IMR-90 (cell line): ENCODE results near the gene TIE1. TPM values are rescaled to one million over a fixed set of nuclear protein-coding genes. Genes with fewer than 3 reads are reported as not detected.

Source experiments
- ATAC-seq: fragments of 200-7000 bp; cut with Tn5 transposase; 2 replicates; pipeline ENCODE4 v1.9.1; 2020; ENCODE audit warnings: low read depth, mild to moderate bottlenecking, moderate library complexity
- BruUV-seq: library from RNA; stranded (reverse); fragments of 400-500 nt; replicated peaks from 2 replicates; lab custom pipeline; 2021; lab: Mats Ljungman, UMichigan
- CTCF ChIA-PET: fragments of 300-600 bp; formaldehyde crosslinking; extraction: SDS; loops from one replicate; lab custom pipeline; 2021; ENCODE audit warnings: antibody characterized with exemption; lab: Yijun Ruan, JAX
- POLR2A ChIA-PET: fragments of 300-600 bp; sonication (Branson Sonifier 250); formaldehyde crosslinking; loops from one replicate; lab custom pipeline; 2022; ENCODE audit warnings: antibody characterized with exemption; ENCODE audit not compliant: unreplicated experiment; lab: Charles Lee
- DNase-seq: peaks from one replicate; pipeline ENCODE4 v3.0.0; 2013
- H2AFZ ChIP-seq: replicated peaks from 2 replicates; pipeline ENCODE3; 2013; ENCODE audit warnings: low read length, mild to moderate bottlenecking; ENCODE audit not compliant: poor library complexity
- H2AK5ac ChIP-seq: 2 replicates; pipeline ENCODE4 v1.6.1; 2013; ENCODE audit warnings: low read depth, low read length, inconsistent platforms
- H2AK9ac ChIP-seq: replicated peaks from 2 replicates; pipeline ENCODE3; 2013; ENCODE audit warnings: mild to moderate bottlenecking, low read depth, low read length, moderate library complexity; ENCODE audit not compliant: poor library complexity
- H2BK120ac ChIP-seq: 2 replicates; pipeline ENCODE4 v1.6.1; 2013; ENCODE audit warnings: low read depth, low read length, inconsistent platforms
- H2BK15ac ChIP-seq: 3 replicates; pipeline ENCODE4 v1.6.1; 2013; ENCODE audit warnings: low read depth, low read length, inconsistent platforms
- H2BK20ac ChIP-seq: 2 replicates; pipeline ENCODE4 v1.6.1; 2013; ENCODE audit warnings: low read depth, mild to moderate bottlenecking, inconsistent platforms, low read length, moderate library complexity
- H2BK5ac ChIP-seq: 2 replicates; pipeline ENCODE4 v1.6.1; 2013; ENCODE audit warnings: mild to moderate bottlenecking, low read depth, low read length, inconsistent platforms; ENCODE audit not compliant: poor library complexity, severe bottlenecking
- H3K14ac ChIP-seq: replicated peaks from 2 replicates; pipeline ENCODE4 v1.6.1; 2013; ENCODE audit warnings: low read depth, low read length, inconsistent platforms
- H3K18ac ChIP-seq: 2 replicates; pipeline ENCODE4 v1.6.1; 2013; ENCODE audit warnings: low read depth, low read length, control low read depth
- H3K23ac ChIP-seq: 2 replicates; pipeline ENCODE4 v1.6.1; 2013; ENCODE audit warnings: low read depth, low read length, inconsistent platforms
- H3K27ac ChIP-seq: 2 replicates; pipeline ENCODE4 v1.5.1; 2013; ENCODE audit warnings: mild to moderate bottlenecking, control low read depth, low read length; ENCODE audit not compliant: insufficient read depth
- H3K27me3 ChIP-seq: 2 replicates; pipeline ENCODE4 v1.6.1; 2013; ENCODE audit warnings: low read length; ENCODE audit not compliant: control insufficient read depth, insufficient read depth
- H3K36me3 ChIP-seq: 2 replicates; pipeline ENCODE4 v1.6.1; 2013; ENCODE audit warnings: low read length, mixed read lengths; ENCODE audit not compliant: control insufficient read depth, insufficient read depth
- H3K4ac ChIP-seq: 2 replicates; pipeline ENCODE4 v1.6.1; 2013; ENCODE audit warnings: low read depth, low read length, inconsistent platforms
- H3K4me1 ChIP-seq: 2 replicates; pipeline ENCODE4 v1.6.1; 2013; ENCODE audit warnings: low read length, mixed read lengths; ENCODE audit not compliant: control insufficient read depth, insufficient read depth
- H3K4me2 ChIP-seq: 2 replicates; pipeline ENCODE4 v1.6.1; 2013; ENCODE audit warnings: low read depth, mild to moderate bottlenecking, control low read depth, low read length, moderate library complexity
- H3K4me3 ChIP-seq: 2 replicates; pipeline ENCODE4 v1.5.1; 2013; ENCODE audit warnings: low read depth, mild to moderate bottlenecking, control low read depth, low read length, moderate library complexity; ENCODE audit not compliant: insufficient read depth
- H3K56ac ChIP-seq: 2 replicates; pipeline ENCODE4 v1.6.1; 2013; ENCODE audit warnings: low read length, inconsistent platforms; ENCODE audit not compliant: insufficient read depth; ENCODE audit errors: extremely low read depth
- H3K79me1 ChIP-seq, 2 experiments: 2 replicates each; pipeline ENCODE4 v1.6.1; 2013; ENCODE audit warnings: low read length in 2 of 2, inconsistent platforms in 1 of 2, low read depth in 1 of 2
- H3K9ac ChIP-seq: 2 replicates; pipeline ENCODE4 v1.6.1; 2013; ENCODE audit warnings: low read depth, low read length, control low read depth
- H3K9me1 ChIP-seq: 2 replicates; pipeline ENCODE4 v1.6.1; 2013; ENCODE audit warnings: low read length, inconsistent platforms; ENCODE audit not compliant: insufficient read depth
- H3K9me3 ChIP-seq: 2 replicates; pipeline ENCODE4 v1.6.1; 2013; ENCODE audit warnings: low read length; ENCODE audit not compliant: control insufficient read depth, insufficient read depth
- H4K20me1 ChIP-seq: 2 replicates; pipeline ENCODE4 v1.6.1; 2013; ENCODE audit warnings: low read length, inconsistent platforms; ENCODE audit not compliant: insufficient read depth
- H4K5ac ChIP-seq: 2 replicates; pipeline ENCODE4 v1.6.1; 2013; ENCODE audit warnings: mild to moderate bottlenecking, low read depth, low read length, control low read depth
- H4K8ac ChIP-seq, 2 experiments: 2 replicates each; pipeline ENCODE4 v1.6.1; 2013; ENCODE audit warnings: low read depth in 2 of 2, low read length in 2 of 2, control low read depth in 1 of 2, inconsistent platforms in 1 of 2
- H4K91ac ChIP-seq: 2 replicates; pipeline ENCODE4 v1.6.1; 2013; ENCODE audit warnings: low read depth, low read length, inconsistent platforms; ENCODE audit not compliant: insufficient read depth
- BHLHE40 ChIP-seq: fragments of 150-350 bp; IDR thresholded peaks from 2 replicates; pipeline ENCODE4 v1.6.1; 2016; ENCODE audit warnings: mild to moderate bottlenecking, low read depth, low read length
- CEBPB ChIP-seq: IDR thresholded peaks from 2 replicates; pipeline ENCODE4 v1.6.1; 2012; ENCODE audit warnings: low read depth, low read length, improper control_type of control experiment
- CHD1 ChIP-seq: IDR thresholded peaks from 2 replicates; pipeline ENCODE4 v1.6.1; 2012; ENCODE audit warnings: low read depth, low read length, improper control_type of control experiment
- CTCF ChIP-seq: conservative IDR thresholded peaks from 2 replicates; pipeline ENCODE4 v1.5.1; 2012; ENCODE audit warnings: mild to moderate bottlenecking, low read depth, low read length, improper control_type of control experiment
- FOS ChIP-seq: fragments of 150-350 bp; IDR thresholded peaks from 2 replicates; pipeline ENCODE4 v1.6.1; 2016; ENCODE audit warnings: low read depth, low read length
- MAFK ChIP-seq: IDR thresholded peaks from 2 replicates; pipeline ENCODE4 v1.6.1; 2012; ENCODE audit warnings: low read depth, low read length, improper control_type of control experiment
- MAZ ChIP-seq: IDR thresholded peaks from 2 replicates; pipeline ENCODE4 v1.6.1; 2012; ENCODE audit warnings: low read depth, mild to moderate bottlenecking, low read length, improper control_type of control experiment, moderate library complexity, borderline replicate concordance
- MXI1 ChIP-seq: IDR thresholded peaks from 2 replicates; pipeline ENCODE4 v1.6.1; 2012; ENCODE audit warnings: low read depth, mild to moderate bottlenecking, low read length, moderate library complexity, borderline replicate concordance
- NFE2L2 ChIP-seq: fragments of 150-350 bp; IDR thresholded peaks from 2 replicates; pipeline ENCODE4 v1.6.1; 2016; ENCODE audit warnings: low read depth, mild to moderate bottlenecking, low read length
- POLR2A ChIP-seq: IDR thresholded peaks from 2 replicates; pipeline ENCODE4 v1.6.1; 2012; ENCODE audit warnings: mild to moderate bottlenecking, low read depth, low read length
- RAD21 ChIP-seq: IDR thresholded peaks from 2 replicates; pipeline ENCODE4 v1.6.1; 2012; ENCODE audit warnings: low read length, improper control_type of control experiment
- RCOR1 ChIP-seq: IDR thresholded peaks from 2 replicates; pipeline ENCODE4 v1.6.1; 2012; ENCODE audit warnings: mild to moderate bottlenecking, low read length, improper control_type of control experiment; ENCODE audit not compliant: insufficient replicate concordance
- RFX5 ChIP-seq: IDR thresholded peaks from 2 replicates; pipeline ENCODE4 v1.8.0; 2012; ENCODE audit warnings: low read depth, mild to moderate bottlenecking, low read length, moderate library complexity
- SMC3 ChIP-seq: fragments of 150-350 bp; IDR thresholded peaks from 2 replicates; pipeline ENCODE4 v1.6.1; 2016; ENCODE audit warnings: low read depth, mild to moderate bottlenecking, antibody characterized with exemption, low read length, moderate library complexity
- WGBS, 2 experiments: methylation state at CpG; one replicate each; pipeline versions ENCODE4 v1.1.5 to v1.1.7; 2013; ENCODE audit warnings: missing lambda C conversion rate in 2 of 2; ENCODE audit not compliant: insufficient read length in 1 of 2; ENCODE audit errors: extremely low coverage in 2 of 2; 5-methylcytosine and 5-hydroxymethylcytosine counted together
- dilution Hi-C: fragments of 300-500 bp; cut with HindIII; formaldehyde crosslinking; loops from one replicate; pipeline ENCODE4 v1.14.3; 2018; ENCODE audit warnings: low sequenced_read_pairs; ENCODE audit not compliant: unreplicated experiment
- in situ Hi-C: fragments of 300-500 bp; cut with MboI; formaldehyde crosslinking; loops from 3 replicates; pipeline ENCODE4 v1.14.3; 2019; ENCODE audit warnings: low sequenced_read_pairs, inconsistent platforms, mixed read lengths
- intact Hi-C: fragments of 100-400 bp; cut with micrococcal nuclease; formaldehyde crosslinking; loops from 2 replicates; pipeline ENCODE4 v1.10.0; 2022
- polyA plus RNA-seq, 3 experiments: library from polyadenylated mRNA; depleted of rRNA; stranded (reverse); fragments of >200 nt; gene quantifications; 2 replicates each; pipeline ENCODE4 v1.2.3, GENCODE V29; 2012; ENCODE audit warnings: low replicate concordance in 1 of 3
- total RNA-seq: library from RNA; depleted of rRNA; stranded (reverse); fragments of >200 nt; gene quantifications from 2 replicates; pipeline ENCODE4 v1.2.3, GENCODE V29; 2012
- TF ChIP-seq, protein P1 (sequence below): fragments of 150-350 bp; IDR thresholded peaks from 2 replicates; pipeline ENCODE4 v1.6.1; 2016; ENCODE audit warnings: low read depth, mild to moderate bottlenecking, low read length, moderate library complexity, borderline replicate concordance
- TF ChIP-seq, protein P2 (sequence below): fragments of 150-350 bp; IDR thresholded peaks from 2 replicates; pipeline ENCODE4 v1.6.1; 2017; ENCODE audit warnings: mild to moderate bottlenecking, antibody characterized with exemption, low read length, low read depth

The TIE1 gene
- total and polyA plus RNA-seq, 2 of the 4 experiments (the other 2 are of a cell fraction), result 2.3 to 7.5 TPM

DNA sequence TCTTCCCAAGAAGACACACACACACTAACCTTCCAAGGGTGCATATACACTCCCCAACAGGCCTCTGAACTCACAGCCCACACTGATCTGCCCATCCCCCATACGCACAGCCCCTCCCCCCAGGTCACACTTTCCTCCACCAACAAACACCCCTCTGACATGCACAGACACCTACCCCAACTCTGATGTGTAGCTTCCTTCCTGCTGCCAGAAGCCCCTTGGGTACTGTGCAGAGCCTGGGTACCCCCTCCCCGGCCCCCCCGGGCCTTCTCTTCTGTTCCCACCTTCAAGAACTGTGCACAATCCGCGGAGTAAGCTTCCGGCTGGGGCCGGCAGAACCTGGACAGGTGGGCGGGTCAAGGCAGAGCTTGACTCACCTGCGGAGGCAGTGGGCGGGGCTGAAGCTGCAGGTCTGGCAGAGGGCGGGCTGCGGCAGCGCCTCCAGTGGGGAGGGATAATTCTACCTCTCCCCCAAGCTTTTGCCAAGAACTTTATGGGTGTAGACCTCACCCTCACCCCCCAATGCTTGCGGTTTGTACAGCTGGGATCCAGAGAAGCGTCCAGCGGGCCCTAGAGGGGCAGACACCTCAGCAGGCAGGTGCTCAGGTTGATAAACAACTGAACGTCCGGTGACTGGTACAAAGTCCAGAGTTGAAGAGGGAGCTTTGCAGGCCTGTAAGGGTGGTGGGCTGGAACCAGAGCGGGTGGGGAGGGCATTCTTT, 15.4 kb upstream of the TIE1 start, which contains the start of gene C1orf210:
C1orf210 (minus strand) TSS at position 313 of the 722 bp plus-strand sequence. CDS start 2,311 bp downstream, outside the sequence.
- Histone ChIP-seq H3K9ac (no peak within 1 kb of the TSS), H2AK9ac (peak within 1 kb of the TSS; percentile 42), H3K56ac (no peak within 1 kb of the TSS), H3K14ac (no peak within 1 kb of the TSS), H3K18ac (no peak within 1 kb of the TSS), H3K9me3 (no peaks in the 10 kb centered on the region), H4K8ac (no peak within 1 kb of the TSS), H2BK20ac (no peak within 1 kb of the TSS), H3K79me1 (no peaks in the 10 kb centered on the region), H4K20me1 (no peaks in the 10 kb centered on the region), H3K4me2 (no peak within 1 kb of the TSS), H2AFZ (peak within 1 kb of the TSS; percentile 29), H4K5ac (no peak within 1 kb of the TSS), H3K27me3 (peaks cover 31% of the 10 kb centered on the region), H2BK15ac (no peak within 1 kb of the TSS), H3K4me1 (no peaks in the 10 kb centered on the region), H3K27ac (no peak within 1 kb of the TSS), H4K91ac (no peak within 1 kb of the TSS), H2BK120ac (no peak within 1 kb of the TSS), H3K9me1 (no peaks in the 10 kb centered on the region), H3K36me3 (no peaks in the 10 kb centered on the region), H3K4me3 (no peak within 1 kb of the TSS), H3K4ac (no peak within 1 kb of the TSS), H3K23ac (no peak within 1 kb of the TSS), H2AK5ac (no peak within 1 kb of the TSS), H2BK5ac (no peak within 1 kb of the TSS)
- intact Hi-C loops (no loop called here), in situ Hi-C loops (no loop called here), dilution Hi-C loops (no loop called here)
- no peak for TF ChIP-seq RFX5
- TF ChIP-seq, protein P1, sequence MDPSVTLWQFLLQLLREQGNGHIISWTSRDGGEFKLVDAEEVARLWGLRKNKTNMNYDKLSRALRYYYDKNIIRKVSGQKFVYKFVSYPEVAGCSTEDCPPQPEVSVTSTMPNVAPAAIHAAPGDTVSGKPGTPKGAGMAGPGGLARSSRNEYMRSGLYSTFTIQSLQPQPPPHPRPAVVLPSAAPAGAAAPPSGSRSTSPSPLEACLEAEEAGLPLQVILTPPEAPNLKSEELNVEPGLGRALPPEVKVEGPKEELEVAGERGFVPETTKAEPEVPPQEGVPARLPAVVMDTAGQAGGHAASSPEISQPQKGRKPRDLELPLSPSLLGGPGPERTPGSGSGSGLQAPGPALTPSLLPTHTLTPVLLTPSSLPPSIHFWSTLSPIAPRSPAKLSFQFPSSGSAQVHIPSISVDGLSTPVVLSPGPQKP, result no peak
- no peak for TF ChIP-seq MAFK
- TF ChIP-seq, protein P2, sequence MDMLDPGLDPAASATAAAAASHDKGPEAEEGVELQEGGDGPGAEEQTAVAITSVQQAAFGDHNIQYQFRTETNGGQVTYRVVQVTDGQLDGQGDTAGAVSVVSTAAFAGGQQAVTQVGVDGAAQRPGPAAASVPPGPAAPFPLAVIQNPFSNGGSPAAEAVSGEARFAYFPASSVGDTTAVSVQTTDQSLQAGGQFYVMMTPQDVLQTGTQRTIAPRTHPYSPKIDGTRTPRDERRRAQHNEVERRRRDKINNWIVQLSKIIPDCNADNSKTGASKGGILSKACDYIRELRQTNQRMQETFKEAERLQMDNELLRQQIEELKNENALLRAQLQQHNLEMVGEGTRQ, result no peak
- TF ChIP-seq CEBPB, result no peak
- no peak for TF ChIP-seq BHLHE40
- no peak for TF ChIP-seq MXI1
- TF ChIP-seq RCOR1, result no peak
- no peak for TF ChIP-seq SMC3
- TF ChIP-seq FOS, result no peak
- TF ChIP-seq CHD1, result no peak
- no peak for TF ChIP-seq MAZ
- no peak for TF ChIP-seq POLR2A
- no peak for TF ChIP-seq NFE2L2
- TF ChIP-seq RAD21, result no peak
- TF ChIP-seq CTCF, result no peak
- DNase-seq, result no peak
- ChIA-PET CTCF (no interaction called here), POLR2A (no interaction called here)
- no peak for ATAC-seq
- 23% methylated on average over 2 of the region's 19 CpGs; no CpG with 5 or more reads in 1 of the 2 experiments for WGBS, 2 experiments
- BruUV-seq, result no TSS peak
